Esophagus squamous epithelium (tissue), 5 donors: ENCODE results near the gene FRMD3. TPM values are rescaled to one million over a fixed set of nuclear protein-coding genes. Genes with fewer than 3 reads are reported as not detected.

Experiments
- DNase-seq: peaks from one replicate; lab custom pipeline; 2025; lab: John Stamatoyannopoulos, UW
- H3K27ac ChIP-seq, 4 donors: fragments of 200-600 bp; sonication (generic); one replicate each; pipeline ENCODE4 v1.5.1; 2016 to 2019; ENCODE audit warnings: mild to moderate bottlenecking in 1 of 4
- H3K27me3 ChIP-seq, 4 donors: fragments of 200-600 bp; sonication (generic); 1 replicate in 3 of 4; 2 replicates in 1 of 4; pipeline versions ENCODE4 v1.5.1 to v1.6.0; 2017 to 2021; ENCODE audit warnings: antibody characterized with exemption in 1 of 4
- H3K36me3 ChIP-seq, 3 donors: fragments of 200-600 bp; sonication (generic); one replicate each; pipeline ENCODE4 v1.5.1; 2016 to 2019
- H3K4me1 ChIP-seq, 3 donors: fragments of 200-600 bp; sonication (generic); one replicate each; pipeline ENCODE4 v1.5.1; 2017 to 2019
- H3K4me3 ChIP-seq, 4 donors: fragments of 200-600 bp; sonication (generic); 1 replicate in 3 of 4; 2 replicates in 1 of 4; pipeline ENCODE4 v1.5.1; 2016 to 2019; ENCODE audit warnings: mild to moderate bottlenecking in 2 of 4, moderate library complexity in 1 of 4
- H3K9me3 ChIP-seq, 3 donors: fragments of 200-600 bp; sonication (generic); one replicate each; pipeline ENCODE4 v1.5.1; 2016 to 2019
- POLR2A ChIP-seq, 4 donors: fragments of 450-650 bp; IDR thresholded peaks; one replicate each; pipeline ENCODE4 v1.6.1; 2017; ENCODE audit warnings: antibody characterized with exemption in 4 of 4, mild to moderate bottlenecking in 4 of 4, moderate library complexity in 3 of 4
- WGBS, 2 donors: methylation state at CpG; one replicate each; pipeline ENCODE4 v1.1.5; 2018; 5-methylcytosine and 5-hydroxymethylcytosine counted together
- intact Hi-C: fragments of 100-400 bp; cut with DNase I; formaldehyde crosslinking; loops from one replicate; pipeline ENCODE4 v1.15.0; 2022
- total RNA-seq, 4 donors: library from RNA; depleted of rRNA; stranded (reverse); fragments of >200 nt; gene quantifications; one replicate each; pipeline ENCODE4 v1.1.0, GENCODE V29; 2016
- TF ChIP-seq, protein P1 (sequence below), 6 experiments: fragments of 450-650 bp in 4 of 6; fragments of 200-600 bp in 2 of 6; sonication (generic) in 2 of 6; IDR thresholded peaks; one replicate each; pipeline ENCODE4 v1.5.1; 2016 to 2019; ENCODE audit warnings: antibody characterized with exemption in 6 of 6, mild to moderate bottlenecking in 4 of 6, moderate library complexity in 4 of 6
- donor health status: DM: yes; HTN: yes; CAD: no.

FRMD3 gene
- total RNA-seq, 4 donors from 2014 or later: 0.27 to 6.9 (median 2.1) TPM

DNA sequence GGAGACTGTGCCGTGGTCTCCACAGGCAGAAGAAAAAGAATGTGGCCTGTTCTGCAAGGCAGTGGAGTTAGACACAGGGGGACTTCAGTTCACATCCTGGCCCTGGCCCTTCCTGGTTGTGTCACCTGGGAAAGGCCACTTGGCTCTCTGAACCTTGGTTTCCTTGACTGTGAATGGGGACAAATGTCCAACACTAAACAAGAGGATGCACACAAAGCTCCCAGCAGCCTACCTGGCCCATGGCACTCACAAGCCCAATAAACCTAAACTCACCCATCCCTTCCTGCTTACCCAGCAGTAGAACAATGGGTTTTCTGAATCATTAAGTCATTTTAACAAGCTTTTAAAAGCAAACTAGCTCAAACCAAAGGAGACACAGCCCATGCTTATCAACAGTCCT is 103.9 kb downstream of the FRMD3 start:
- H3K27ac ChIP-seq: no peak overlapping the region

DNA sequence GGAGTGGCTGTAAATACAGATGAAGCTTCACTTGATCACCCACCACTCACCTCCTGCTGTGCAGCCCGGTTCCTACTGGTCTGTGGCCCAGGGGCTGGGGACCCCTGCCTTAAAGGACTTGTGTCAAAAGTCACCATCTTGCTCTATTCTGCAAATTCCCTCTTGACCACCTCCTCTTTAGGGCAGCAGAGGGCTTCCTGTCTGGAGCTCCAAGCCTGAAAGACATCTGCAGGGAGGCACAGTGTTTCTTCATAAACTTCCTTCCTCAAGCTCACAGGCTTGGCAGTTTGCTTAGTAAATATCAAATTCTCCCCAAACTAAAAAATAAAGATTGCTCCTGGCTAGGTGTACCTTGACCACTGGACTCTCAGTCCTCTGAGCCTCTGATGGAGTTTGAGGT is 104.4 kb downstream of the FRMD3 start:
- WGBS, 2 donors: 75 to 86% methylated on average over 1 of the region's 1 CpG
- intact Hi-C loops: no loop called here
- Histone ChIP-seq H3K4me3 (no peak overlapping the region), H3K27me3 (no peaks in the 10 kb centered on the region), H3K36me3 (no peaks in the 10 kb centered on the region), H3K4me1 (peaks cover 0 to 25% (median 0%) of the 10 kb centered on the region in 3 donors), H3K27ac (no peak overlapping the region), H3K9me3 (no peaks in the 10 kb centered on the region)
- TF ChIP-seq, protein P1, sequence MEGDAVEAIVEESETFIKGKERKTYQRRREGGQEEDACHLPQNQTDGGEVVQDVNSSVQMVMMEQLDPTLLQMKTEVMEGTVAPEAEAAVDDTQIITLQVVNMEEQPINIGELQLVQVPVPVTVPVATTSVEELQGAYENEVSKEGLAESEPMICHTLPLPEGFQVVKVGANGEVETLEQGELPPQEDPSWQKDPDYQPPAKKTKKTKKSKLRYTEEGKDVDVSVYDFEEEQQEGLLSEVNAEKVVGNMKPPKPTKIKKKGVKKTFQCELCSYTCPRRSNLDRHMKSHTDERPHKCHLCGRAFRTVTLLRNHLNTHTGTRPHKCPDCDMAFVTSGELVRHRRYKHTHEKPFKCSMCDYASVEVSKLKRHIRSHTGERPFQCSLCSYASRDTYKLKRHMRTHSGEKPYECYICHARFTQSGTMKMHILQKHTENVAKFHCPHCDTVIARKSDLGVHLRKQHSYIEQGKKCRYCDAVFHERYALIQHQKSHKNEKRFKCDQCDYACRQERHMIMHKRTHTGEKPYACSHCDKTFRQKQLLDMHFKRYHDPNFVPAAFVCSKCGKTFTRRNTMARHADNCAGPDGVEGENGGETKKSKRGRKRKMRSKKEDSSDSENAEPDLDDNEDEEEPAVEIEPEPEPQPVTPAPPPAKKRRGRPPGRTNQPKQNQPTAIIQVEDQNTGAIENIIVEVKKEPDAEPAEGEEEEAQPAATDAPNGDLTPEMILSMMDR (IDR thresholded peaks at IDR 0.05): no peak
- no peak for TF ChIP-seq POLR2A (IDR thresholded peaks at IDR 0.05)
- no peak for DNase-seq

More for the DNA sequence above, 103.9 kb downstream of the FRMD3 start:
- no peak for TF ChIP-seq POLR2A (IDR thresholded peaks at IDR 0.05)
- TF ChIP-seq, protein P1 (IDR thresholded peaks at IDR 0.05): no peak
- Histone ChIP-seq H3K9me3 (no peaks in the 10 kb centered on the region), H3K27me3 (no peaks in the 10 kb centered on the region), H3K36me3 (no peaks in the 10 kb centered on the region), H3K4me1 (peaks cover 0 to 25% (median 0%) of the 10 kb centered on the region in 3 donors), H3K4me3 (no peak overlapping the region)
- 71 to 100% methylated on average over 1 of the region's 1 CpG for WGBS, 2 donors
- intact Hi-C loops: no loop called here
- no peak for DNase-seq

DNA sequence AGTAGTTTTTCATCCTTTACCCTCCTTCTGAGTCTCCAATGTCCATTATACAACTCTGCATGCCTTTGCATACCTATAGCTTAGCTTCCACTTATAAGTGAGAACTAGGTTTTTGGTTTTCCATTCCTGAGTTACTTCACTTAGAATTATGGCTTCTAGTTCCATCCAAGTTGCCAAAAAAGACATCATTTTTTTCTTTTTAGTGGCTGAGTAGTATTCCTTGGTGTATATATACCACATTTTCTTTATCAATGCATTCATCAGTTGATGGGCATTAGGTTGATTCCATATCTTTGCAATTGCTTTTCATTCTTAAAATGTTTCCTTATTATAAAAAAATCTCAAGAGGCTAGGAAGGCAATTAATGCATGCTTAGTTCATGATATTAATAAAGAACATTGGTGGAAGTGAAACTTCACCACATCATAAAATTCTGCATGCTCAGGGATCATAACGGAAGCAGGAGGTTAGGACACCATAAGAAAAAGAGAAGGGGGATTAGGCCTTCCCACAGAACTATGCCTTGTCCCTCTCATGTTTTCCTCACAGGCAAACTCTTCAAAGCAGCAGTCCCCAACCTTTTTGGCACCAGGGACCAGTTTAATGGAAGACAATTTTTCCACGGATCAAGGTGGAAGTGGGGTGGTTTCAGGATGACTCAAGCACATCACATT is 105.2 kb downstream of the FRMD3 start:
- intact Hi-C loops: no loop called here
- no peak for DNase-seq
- H3K9me3 ChIP-seq: no peaks in the 10 kb centered on the region
- TF ChIP-seq, protein P1 (IDR thresholded peaks at IDR 0.05): no peak
- no peak for TF ChIP-seq POLR2A (IDR thresholded peaks at IDR 0.05)
- 62 to 81% methylated on average over 2 of the region's 2 CpGs for WGBS, 2 donors
- H3K36me3 ChIP-seq: no peaks in the 10 kb centered on the region
- no peaks in the 10 kb centered on the region for H3K27me3 ChIP-seq
- no peak overlapping the region for H3K27ac ChIP-seq
- H3K4me1 ChIP-seq: peaks cover 0 to 25% (median 0%) of the 10 kb centered on the region in 3 donors
- H3K4me3 ChIP-seq: no peak overlapping the region

DNA sequence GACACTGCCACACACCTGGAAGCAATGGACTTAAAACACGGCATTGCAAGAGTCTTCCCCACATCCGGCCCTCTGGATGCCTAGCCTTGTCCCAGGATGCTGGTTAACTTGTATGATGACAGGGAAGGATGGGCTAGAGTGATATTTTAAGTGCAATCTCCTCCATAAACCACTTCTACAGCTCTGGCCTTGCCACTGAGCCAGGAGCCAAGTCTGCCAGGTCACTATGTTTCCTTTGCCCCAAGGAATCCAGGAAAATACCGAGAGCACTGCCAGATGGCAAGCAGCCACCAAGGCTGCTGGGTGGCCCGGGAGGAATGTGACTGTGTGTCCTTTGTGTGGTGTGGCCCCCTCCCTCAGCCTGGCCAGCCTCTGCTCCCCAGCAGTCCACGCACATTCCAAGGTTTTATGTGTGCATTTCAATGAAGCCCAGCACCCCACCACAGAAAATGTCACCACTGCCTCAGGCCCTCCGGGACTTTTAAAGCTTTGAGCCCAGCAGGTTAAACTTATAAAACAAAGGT is 106.0 kb downstream of the FRMD3 start:
- H3K4me1 ChIP-seq: peaks cover 0 to 27% (median 0%) of the 10 kb centered on the region in 3 donors
- H3K27ac ChIP-seq: peak overlapping the region in 2 of 4 donors; percentile 2 to 56
- no peak for TF ChIP-seq POLR2A (IDR thresholded peaks at IDR 0.05)
- TF ChIP-seq, protein P1 (IDR thresholded peaks at IDR 0.05): no peak
- no peak for DNase-seq
- H3K36me3 ChIP-seq: no peaks in the 10 kb centered on the region
- peak overlapping the region in 1 of 4 donors; percentile 22 for H3K4me3 ChIP-seq
- intact Hi-C loops: no loop called here
- 44 to 50% methylated on average over 5 to 6 of the region's 6 CpGs for WGBS, 2 donors
- no peaks in the 10 kb centered on the region for H3K9me3 ChIP-seq
- H3K27me3 ChIP-seq: no peaks in the 10 kb centered on the region
